NCI-H510A treated with DMSO at 0.1 percent for 48 hours (cell line): ENCODE data around the gene ZNF691.
A peak's percentile ranks its signal among the peaks of the same experiment; 100 is the strongest.
"Not testable (repeated sequence)": the region's sequence is repeated elsewhere in the genome, so short reads cannot be mapped to it uniquely, and the experiment has no call there.

Experiments used
- DNase-seq: peaks from one replicate; lab custom pipeline; 2025; lab: John Stamatoyannopoulos, UW

ZNF691 gene

DNA sequence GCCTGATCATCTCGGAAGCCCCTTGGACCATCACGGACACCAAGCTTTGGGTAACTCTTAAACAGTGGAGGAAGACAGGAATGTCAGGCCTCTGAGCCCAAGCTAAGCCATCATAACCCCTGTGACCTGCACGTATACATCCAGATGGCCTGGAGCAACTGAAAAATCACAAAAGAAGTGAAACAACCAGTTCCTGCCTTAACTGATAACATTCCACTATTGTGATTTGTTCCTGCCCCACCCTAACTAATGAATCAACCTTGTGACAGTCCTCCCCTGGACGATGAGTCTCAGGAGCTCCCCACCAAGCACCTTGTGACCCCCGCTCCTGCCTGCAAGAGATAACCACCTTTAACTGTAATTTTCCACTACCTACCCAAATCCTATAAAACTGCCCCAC, 13.0 kb downstream of the ZNF691 start:
- not testable (repeated sequence) for DNase-seq

DNA sequence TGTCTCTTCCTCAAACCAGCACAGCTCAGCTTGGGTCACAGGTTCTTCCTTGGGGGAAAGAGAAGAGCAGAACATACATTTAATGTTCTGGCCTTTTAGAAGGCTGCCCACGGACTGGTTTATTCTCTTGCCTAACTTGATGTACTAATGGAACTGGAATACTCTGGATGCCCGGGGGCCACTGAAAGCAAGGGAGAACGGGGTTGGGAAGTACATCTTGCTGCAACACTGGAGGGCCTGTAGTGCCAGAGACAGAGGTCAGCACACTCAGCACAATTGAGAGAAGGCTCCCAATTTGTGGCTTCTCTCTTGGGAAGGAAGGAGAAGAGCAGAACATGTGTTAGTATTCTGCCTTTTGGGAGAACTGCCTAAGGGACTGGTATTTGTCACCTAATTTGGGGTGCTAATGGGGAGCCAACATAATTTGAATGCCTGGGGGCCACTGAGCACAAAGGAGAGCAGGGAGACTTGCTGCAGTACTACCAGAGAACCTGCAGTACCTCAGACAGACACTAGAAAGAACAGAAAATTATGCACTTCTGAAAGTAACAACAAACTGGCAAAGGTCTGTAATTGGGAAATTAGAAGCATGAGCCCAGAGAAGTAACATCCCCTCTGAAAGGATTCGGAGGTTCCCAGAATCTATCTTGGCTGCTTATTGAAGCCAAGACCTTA, 14.1 kb downstream of the ZNF691 start:
- no peak for DNase-seq

DNA sequence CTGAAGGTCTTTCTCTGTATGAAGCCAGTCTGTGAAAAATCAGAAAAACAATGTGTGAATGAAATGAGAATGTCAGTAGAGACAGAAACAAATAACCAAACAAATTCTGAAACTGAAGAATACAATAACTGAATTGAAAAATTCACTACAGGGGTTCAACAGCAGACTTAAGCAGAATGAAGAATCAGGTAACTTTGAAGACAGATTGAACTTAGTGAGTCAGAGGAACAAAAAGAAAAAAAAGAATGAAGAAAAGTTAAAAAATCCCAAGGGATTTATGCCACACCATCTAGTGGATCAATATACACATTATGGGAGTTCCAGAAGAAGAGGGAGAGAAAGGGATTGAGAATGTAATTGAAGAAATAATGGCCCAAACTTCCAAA, 14.6 kb downstream of the ZNF691 start:
- no peak for DNase-seq

DNA sequence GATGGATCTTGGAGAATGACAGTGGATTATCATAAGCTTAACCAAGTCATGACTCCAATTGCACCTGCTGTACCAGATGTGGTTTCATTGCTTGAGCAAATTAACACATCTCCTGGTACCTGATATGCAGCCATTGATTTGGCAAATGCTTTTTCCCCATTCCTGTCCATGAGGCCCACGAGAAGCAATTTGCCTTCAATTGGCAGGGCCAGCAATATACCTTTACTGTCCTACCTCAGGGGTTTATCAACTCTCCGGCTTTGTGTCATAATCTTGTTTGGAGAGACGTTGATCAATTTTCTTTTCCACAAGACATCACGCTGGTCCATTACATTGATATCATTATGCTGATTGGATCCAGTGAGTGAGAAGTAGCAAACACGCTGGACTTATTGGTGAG, 20.1 kb downstream of the ZNF691 start:
- no peak for DNase-seq

DNA sequence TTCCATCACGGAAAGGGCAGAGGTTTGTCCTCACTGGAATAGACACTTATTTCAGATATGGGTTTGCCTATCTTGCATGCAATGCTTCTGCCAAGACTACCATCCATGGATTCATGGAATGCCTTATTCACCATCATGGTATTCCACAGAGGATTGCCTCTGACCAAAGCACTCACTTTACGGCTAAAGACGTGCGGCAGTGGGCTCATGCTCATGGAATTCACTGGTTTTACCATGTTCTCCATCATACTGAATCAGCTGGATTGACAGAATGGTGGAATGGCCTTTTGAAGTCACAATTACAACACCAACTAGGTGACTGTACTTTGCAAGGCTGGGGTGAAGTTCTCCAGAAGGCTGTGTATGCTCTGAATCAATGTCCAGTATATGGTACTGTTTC, 22.1 kb downstream of the ZNF691 start:
- DNase-seq, result not testable (repeated sequence)

DNA sequence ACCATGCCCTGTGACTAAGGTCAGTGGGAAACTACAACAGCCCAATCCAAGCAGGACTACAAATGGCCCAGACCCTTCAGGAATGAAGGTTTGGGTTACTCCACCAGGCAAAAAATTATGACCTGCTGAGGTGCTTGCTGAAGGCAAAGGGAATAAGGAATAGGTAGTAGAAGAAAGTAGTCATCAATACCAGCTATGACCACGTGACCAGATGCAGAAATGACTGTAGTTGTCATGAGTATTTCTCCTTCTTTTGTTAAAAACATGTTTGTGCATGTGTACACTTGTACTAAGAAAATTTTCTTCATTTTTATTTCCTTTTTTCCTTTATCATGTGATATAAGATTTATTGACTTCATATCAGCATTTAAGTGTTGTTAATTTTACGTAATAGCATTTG, 22.8 kb downstream of the ZNF691 start:
- DNase-seq, result not testable (repeated sequence)

DNA sequence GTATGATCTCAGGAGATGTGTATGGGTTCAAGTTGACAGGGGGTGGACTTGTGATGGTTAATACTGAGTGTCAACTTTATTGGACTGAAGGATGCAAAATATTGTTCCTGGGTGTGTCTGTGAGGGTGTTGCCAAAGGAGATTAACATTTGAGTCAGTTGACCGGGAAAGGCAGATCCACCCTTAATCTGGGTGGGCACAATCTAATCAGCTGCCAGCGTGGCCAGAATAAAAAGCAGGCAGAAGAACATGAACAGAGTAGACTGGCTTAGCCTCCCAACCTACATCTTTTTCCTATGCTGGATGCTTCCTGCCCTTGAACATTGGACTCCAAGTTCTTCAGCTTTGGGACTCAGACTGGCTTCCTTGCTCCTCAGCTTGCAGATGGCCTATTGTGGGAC, 23.3 kb downstream of the ZNF691 start:
- not testable (repeated sequence) for DNase-seq

DNA sequence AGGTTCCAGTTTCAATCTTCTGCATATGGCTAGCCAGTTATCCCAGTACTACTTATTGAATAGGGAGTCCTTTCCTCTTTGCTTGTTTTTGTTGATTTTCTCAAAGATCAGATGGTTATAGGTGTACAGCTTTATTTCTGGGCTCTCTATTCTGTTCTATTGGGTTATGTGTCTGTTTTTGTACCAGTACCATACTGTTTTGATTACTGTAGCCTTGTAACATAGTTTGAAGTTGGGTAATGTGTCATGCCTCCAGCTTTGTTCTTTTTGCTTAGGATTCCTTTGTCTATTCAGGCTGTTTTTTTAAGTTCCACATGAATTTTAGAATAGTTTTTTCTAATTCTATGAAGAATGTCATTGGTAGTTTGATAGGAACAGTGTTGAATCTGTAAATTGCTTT, 26.7 kb downstream of the ZNF691 start:
- not testable (repeated sequence) for DNase-seq

DNA sequence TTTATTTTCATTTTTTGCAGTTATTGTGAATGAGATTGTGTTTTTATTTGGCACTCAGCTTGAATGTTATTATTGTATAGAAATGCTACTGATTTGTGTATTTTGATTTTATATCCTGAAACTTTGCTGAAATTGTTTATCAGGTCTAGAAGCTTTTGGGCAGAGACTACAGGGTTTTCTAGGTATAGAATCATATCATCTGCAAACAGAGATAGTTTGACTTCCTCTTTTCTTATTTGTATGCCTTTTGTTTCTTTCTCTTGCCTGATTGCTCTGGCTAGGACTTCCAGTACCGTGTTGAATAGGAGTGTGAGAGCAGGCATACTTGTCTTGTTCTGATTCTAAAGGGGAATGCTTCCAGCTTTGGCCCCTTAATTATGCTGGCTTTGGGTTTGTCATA, 27.3 kb downstream of the ZNF691 start:
- no peak for DNase-seq

DNA sequence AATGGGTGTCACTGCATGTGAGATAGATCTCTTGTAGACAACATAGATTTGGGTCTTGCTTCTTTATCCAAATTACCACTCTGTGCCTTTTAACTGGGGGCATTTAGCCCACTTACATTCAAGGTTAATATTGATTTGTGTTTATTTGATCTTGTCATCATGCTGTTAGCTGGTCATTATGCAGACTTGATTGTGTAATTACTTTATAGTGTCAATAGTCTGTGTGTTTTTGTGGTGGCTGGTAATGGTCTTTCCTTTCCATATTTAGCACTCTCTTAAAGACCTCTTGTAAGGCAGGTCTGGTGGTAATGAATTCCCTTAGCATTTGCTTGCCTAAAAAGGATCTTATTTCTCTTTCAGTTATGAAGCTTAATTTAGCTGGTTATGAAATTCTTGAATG, 29.6 kb downstream of the ZNF691 start:
- DNase-seq, result no peak

DNA sequence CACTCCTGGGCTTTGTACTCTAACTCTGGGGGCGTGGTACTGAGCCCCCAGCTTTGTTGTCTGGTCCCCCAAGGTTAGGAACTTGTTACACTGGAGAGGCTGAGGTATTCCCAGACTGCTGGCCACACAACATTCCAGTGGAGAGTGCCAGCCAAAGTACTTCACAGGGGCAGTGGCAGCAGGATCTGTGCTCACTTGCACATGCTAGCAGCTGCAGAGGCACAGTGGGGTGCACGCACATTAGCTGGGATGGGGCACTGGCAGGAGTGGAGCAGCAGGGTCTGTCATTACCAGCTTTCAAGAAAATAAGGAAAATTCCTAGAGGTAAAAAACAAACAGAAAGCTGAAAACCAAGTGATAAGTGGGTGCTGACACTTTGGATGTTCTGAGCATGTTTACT, 31.0 kb downstream of the ZNF691 start:
- no peak for DNase-seq

DNA sequence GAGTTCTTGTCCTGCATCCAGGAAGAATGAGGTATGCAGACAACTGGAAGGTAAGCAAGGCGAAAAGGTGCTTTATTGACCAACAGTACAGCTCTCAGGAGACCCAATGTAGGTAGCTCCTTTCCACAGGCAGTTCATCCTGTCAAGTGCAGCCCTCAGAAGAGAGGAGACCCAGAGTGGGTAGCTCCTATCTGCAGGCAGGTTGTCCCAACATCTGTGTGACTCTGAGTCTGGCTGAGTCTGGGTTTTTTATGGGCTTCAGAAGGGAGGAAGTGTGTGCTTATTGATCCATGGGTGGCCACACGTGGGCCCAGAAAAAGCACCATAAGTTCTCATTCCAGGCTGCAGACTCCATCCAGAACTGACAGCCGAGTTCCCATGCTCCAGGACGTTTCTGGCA, 34.0 kb downstream of the ZNF691 start:
- no peak for DNase-seq

DNA sequence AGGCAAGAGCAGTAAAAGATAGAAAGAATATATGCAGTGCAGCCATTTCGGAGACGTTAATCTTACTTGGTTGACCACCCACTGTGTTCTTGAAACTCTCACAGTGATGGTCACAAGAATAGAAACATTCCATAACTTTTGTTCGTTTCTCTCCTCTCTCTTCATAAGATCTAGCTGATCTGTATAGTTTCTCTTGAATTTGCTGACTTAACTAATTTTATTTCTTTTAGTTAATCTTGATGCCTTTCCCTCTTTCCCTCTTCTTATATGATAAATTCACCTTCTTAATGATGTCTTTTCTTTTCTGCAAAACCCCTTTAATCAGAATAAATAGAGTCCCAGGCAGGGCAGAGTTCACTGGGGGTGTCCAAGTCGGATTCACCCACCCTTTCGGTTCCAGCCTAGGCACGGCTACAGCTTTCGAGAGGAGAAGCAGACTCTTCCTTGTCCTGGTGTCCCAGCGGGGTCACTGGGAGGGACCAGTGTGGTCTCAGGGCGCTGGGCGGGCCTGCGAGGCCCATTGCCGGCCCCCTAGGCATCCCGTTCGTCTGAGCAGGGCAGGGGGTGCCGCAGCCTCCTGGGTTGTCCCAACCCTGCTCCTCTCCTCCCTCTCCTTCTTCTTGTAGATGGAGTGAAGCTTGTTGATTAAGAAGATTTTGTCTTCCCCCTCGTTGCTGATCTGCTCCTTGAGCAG, 39.8 kb downstream of the ZNF691 start:
- DNase-seq, result no peak

DNA sequence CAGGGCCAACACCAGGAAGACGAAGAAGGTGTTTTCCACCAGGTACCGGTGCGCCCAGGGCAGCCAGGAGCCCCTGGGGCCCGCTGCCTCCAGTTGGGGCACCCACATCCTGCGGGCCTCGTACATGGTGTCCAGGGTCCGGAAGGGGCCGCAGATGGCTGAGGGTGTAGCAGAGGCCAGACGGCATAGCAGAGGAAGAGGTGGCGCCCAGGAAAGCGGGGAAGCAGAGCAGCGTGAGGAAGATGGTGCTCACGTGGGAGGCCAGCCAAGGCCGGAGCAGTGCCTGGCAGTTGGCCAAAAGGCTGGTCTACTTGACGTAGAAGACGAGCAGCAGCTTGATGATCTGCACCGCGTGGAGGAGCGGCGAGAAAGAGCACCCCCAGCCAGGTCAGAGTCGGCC, 40.4 kb downstream of the ZNF691 start:
- DNase-seq, result peak; percentile 63

DNA sequence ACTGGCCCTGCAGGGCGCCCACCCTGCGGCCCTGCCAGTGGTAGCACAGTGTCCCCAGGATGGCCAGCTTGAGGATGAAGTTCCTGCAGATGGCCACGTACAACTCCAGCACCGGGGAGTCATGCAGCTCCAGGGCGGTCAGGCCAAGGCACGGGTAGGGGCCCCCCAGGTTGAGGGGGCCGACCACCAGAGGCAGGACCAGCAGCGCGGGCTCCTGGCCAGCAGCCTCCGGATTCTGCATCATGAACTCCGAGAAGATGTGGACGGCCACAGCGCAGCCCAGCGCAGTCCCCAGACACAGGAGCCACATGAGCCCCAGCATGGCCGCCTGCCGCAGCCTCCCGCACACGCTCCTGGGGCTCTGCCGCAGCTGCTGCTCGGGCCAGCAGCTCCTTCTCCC, 41.0 kb downstream of the ZNF691 start:
- DNase-seq, result no peak

DNA sequence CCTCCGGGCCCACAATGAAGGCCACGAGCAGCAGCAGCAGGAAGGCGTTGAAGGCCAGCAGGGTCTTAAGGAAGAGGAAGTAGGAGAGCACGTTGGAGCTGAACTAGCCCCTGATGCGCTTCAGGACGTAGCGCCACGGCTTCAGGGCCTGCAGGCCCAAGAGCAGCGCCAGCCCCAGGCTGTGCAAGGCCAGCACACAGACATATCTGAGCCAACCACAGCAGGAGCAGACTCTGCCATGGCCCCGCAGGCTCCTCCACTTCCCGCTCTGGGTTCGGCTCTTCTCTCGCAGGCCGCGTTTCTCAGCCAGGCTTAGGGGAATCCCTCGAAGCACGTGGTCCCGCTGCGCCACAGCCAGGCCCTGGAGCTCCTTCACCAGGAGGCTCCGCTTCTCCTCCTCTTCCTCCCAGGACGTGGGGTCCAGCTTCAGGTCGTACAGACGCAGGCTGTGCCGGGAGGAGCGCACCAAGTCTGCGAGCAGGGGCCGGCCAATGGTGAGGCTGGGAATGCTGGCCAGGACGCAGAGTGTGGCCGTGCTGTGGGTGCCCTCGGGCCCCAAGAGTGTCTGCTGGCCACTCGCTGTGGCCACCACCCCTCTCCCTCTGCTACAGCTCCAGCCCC, 41.7 kb downstream of the ZNF691 start:
- no peak for DNase-seq

DNA sequence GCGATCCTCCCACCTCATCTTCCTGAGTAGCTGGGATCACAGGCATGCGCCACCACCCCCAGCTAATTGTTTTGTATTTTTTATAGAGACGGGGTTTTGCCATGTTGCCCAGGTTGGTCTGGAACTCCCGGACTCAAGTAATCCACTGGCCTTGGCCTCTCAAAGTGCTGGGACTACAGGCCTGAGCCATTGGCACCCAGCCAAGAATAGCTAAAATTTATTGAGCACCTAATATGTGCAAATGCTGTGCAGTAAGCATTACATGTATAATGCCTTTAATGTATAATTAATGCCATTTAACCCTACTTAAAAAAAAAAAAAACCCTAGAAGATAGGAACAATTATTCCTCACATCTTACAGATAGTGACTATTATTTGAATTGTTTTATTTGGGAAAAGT, 42.9 kb downstream of the ZNF691 start:
- DNase-seq, result no peak

DNA sequence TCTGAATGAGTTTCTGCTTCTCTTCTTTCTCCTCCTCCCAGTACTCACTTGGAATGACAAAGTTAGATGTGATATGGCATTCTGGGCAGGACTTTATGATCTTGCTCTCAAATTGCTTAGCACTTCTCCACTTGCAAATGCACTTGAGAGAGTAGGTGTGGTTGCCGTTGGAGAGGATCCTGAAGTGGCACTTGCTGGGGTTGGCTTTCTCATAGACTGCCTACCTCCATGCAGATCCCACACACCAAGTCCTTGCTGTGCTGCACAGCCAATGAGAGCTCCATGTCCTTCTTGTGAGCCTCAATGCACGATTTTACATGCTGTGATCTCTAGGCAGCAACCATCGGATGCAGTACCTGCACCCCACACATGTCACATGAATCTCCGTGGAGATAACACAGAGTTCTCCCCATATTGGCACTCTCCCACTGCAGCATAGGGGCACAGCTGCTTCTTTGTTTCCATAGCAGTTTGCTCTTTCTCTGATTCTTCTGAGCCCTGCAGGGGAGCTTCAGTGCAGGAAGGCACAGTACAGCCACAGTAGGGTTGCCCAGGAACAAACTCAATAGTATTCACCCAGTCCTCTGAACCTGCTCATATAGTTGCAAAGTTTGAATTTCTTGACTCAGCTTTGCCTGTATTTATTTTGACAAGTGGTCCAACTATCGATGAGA, 45.2 kb downstream of the ZNF691 start:
- peak; percentile 75 for DNase-seq

DNA sequence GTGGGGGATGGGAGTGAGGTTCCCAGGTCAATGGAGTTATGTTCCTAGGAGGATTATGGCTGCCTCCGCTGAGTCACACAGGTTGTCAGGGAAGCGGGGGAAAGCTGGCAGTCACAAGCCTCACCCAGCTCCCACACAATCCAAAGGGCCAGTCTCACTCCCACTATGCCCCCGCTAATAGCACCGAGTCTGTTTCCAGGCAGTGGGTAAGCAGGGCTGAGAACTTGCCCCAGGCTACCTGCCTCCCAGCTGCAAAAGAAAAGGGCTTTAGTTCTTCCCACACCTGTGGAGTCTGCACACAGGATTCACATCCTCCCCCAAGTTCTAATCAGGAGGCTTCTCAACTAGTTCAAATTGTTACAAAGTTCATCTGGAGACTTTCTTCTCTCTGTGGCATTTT, 53.5 kb downstream of the ZNF691 start:
- not testable (repeated sequence) for DNase-seq
